HepG2 (cell line): ENCODE measurements around the gene FBXO24. TPM values are rescaled to one million over a fixed set of nuclear protein-coding genes. Genes with fewer than 3 reads are reported as not detected.

Experiments
- EP300 ChIP-seq, 3 experiments: sonication (generic) in 1 of 3; formaldehyde crosslinking in 1 of 3; IDR thresholded peaks; 2 replicates each; pipeline versions ENCODE4 v1.5.1 to v1.6.1; 2011 to 2020; ENCODE audit warnings: low read depth in 2 of 3, low read length in 2 of 3, borderline replicate concordance in 1 of 3, improper control_type of control experiment in 1 of 3, mild to moderate bottlenecking in 1 of 3, missing genetic modification reagents in 1 of 3, moderate library complexity in 1 of 3
- HNRNPL ChIP-seq: fragments of 200-400 bp; formaldehyde crosslinking; IDR thresholded peaks from 2 replicates; pipeline ENCODE4 v1.6.1; 2017; ENCODE audit warnings: mild to moderate bottlenecking, low read depth, low read length
- ISL2 ChIP-seq: sonication (generic); formaldehyde crosslinking; IDR thresholded peaks from 2 replicates; pipeline ENCODE4 v1.5.0; 2020; ENCODE audit warnings: missing genetic modification reagents
- MLLT10 ChIP-seq: sonication (generic); formaldehyde crosslinking; IDR thresholded peaks from 2 replicates; pipeline ENCODE4 v1.4.0; 2020; ENCODE audit warnings: missing genetic modification reagents
- NFRKB ChIP-seq: fragments of 450-650 bp; IDR thresholded peaks from 2 replicates; pipeline ENCODE4 v1.6.1; 2017
- TEAD3 ChIP-seq: optimal IDR thresholded peaks from 2 replicates; pipeline ENCODE3; 2016; ENCODE audit warnings: borderline replicate concordance
- XRCC5 ChIP-seq: fragments of 200-400 bp; formaldehyde crosslinking; optimal IDR thresholded peaks from 2 replicates; pipeline ENCODE3; 2017; ENCODE audit warnings: mild to moderate bottlenecking, low read length
- ZBTB7B ChIP-seq: sonication (generic); formaldehyde crosslinking; IDR thresholded peaks from 2 replicates; pipeline ENCODE4 v1.4.0; 2020; ENCODE audit warnings: missing genetic modification reagents
- ZC3H4 ChIP-seq: sonication (generic); formaldehyde crosslinking; IDR thresholded peaks from 2 replicates; pipeline ENCODE4 v1.4.0; 2020; ENCODE audit warnings: missing genetic modification reagents, borderline replicate concordance
- ZMYM3 ChIP-seq: sonication (generic); formaldehyde crosslinking; IDR thresholded peaks from 2 replicates; pipeline ENCODE4 v1.5.1; 2020; ENCODE audit warnings: mild to moderate bottlenecking, missing genetic modification reagents
- ZNF205 ChIP-seq: IDR thresholded peaks from 2 replicates; pipeline ENCODE4 v1.6.1; 2018; ENCODE audit warnings: missing biosample characterization, missing genetic modification reagents
- ZNF430 ChIP-seq: sonication (generic); formaldehyde crosslinking; IDR thresholded peaks from 2 replicates; pipeline ENCODE4 v1.9.0; 2021; ENCODE audit warnings: mild to moderate bottlenecking, missing genetic modification reagents
- ZNF746 ChIP-seq: sonication (generic); formaldehyde crosslinking; IDR thresholded peaks from 2 replicates; pipeline ENCODE4 v1.8.0; 2022; ENCODE audit warnings: mild to moderate bottlenecking, missing genetic modification reagents
- ZNF891 ChIP-seq: sonication (generic); formaldehyde crosslinking; IDR thresholded peaks from 2 replicates; pipeline ENCODE4 v1.5.0; 2020; ENCODE audit warnings: mild to moderate bottlenecking, missing genetic modification reagents
- polyA plus RNA-seq, 8 experiments: library from polyadenylated mRNA; depleted of rRNA in 3 of 8; stranded (reverse) in 7 of 8; unstranded in 1 of 8; fragments of >200 nt; fragmentation: Illumina TruSeq in 4 of 8; extraction: Trizol in 4 of 8; gene quantifications; 2 replicates each; pipeline versions ENCODE4 v1.2.1 to v1.2.3, GENCODE V29; 2011 to 2016; ENCODE audit warnings: low read depth in 4 of 8, missing spikeins in 1 of 8, mixed read lengths in 1 of 8; ENCODE audit not compliant: insufficient read depth in 1 of 8
- total RNA-seq, 5 experiments: library from RNA; depleted of rRNA; stranded (reverse); fragments of >200 nt; fragmentation: Illumina TruSeq; extraction: Trizol; gene quantifications; 2 replicates each; pipeline ENCODE4 v1.2.3, GENCODE V29; 2016; ENCODE audit warnings: low read depth in 1 of 5
- TF ChIP-seq, protein P1 (sequence below): sonication (generic); formaldehyde crosslinking; IDR thresholded peaks from 2 replicates; pipeline ENCODE4 v1.5.1; 2020; ENCODE audit warnings: missing genetic modification reagents, mild to moderate bottlenecking, borderline replicate concordance
- TF ChIP-seq, protein P2 (sequence below): sonication (generic); formaldehyde crosslinking; IDR thresholded peaks from 2 replicates; pipeline ENCODE4 v1.8.0; 2022; ENCODE audit warnings: mild to moderate bottlenecking, missing genetic modification reagents, moderate library complexity
- TF ChIP-seq, protein P3 (sequence below): sonication (generic); formaldehyde crosslinking; IDR thresholded peaks from 2 replicates; pipeline ENCODE4 v1.4.0; 2020; ENCODE audit warnings: mild to moderate bottlenecking, missing genetic modification reagents
- TF ChIP-seq, protein P4 (sequence below): sonication (generic); formaldehyde crosslinking; conservative IDR thresholded peaks from 2 replicates; pipeline ENCODE4 v1.8.0; 2022; ENCODE audit warnings: missing genetic modification reagents

FBXO24 gene
- total and polyA plus RNA-seq, 2 of the 13 experiments (the other 11 are each of a cell fraction or from before 2014, with no cell fraction given), result 0.20 to 0.55 TPM

DNA sequence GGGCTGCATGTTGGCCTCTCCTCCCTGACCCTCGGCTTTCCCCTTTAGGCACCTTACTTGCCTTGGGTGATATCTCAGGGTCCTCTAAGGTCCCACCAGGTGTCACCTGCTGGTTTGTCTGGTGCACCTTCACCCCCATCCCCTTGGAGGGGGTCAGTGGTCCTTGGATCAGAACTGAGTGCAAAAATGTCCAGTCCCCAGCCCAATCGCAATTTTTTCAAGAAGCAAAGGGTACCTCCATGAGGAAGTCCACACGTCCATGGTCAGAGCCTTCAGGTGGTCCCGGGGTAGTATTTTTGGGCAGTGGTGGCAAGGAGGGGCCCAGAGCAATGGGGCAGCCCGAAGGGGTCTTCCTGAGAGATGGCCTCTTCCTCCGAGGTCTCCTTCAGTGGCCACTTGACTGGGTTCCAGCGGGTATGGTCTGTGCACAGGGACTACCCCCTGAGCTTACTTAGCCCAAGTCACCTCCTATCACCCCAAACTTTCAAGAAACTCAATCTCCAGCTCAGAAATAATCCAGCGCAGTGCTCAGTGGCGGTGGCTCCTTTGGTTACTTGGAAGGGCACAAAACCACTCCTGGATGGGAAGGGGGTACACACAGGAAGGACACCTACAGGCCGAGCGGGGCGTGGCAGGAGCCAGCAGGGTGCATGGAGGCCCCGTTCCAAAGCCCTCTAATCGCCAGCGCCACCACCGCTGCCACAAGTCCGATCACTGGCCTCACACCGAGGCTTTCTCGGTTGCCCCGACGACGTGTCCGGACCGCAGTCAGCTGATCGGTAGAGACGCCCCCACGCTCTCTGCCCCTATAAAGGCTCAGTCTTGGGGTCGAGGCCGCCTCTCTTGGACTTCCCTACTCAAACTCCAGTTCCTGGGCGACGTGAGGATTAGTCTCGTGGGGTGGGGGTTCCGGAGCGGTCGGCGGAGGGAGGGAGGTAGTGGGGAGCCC lies 17.0 kb upstream of the FBXO24 start (continued):
- TF ChIP-seq, protein P1, sequence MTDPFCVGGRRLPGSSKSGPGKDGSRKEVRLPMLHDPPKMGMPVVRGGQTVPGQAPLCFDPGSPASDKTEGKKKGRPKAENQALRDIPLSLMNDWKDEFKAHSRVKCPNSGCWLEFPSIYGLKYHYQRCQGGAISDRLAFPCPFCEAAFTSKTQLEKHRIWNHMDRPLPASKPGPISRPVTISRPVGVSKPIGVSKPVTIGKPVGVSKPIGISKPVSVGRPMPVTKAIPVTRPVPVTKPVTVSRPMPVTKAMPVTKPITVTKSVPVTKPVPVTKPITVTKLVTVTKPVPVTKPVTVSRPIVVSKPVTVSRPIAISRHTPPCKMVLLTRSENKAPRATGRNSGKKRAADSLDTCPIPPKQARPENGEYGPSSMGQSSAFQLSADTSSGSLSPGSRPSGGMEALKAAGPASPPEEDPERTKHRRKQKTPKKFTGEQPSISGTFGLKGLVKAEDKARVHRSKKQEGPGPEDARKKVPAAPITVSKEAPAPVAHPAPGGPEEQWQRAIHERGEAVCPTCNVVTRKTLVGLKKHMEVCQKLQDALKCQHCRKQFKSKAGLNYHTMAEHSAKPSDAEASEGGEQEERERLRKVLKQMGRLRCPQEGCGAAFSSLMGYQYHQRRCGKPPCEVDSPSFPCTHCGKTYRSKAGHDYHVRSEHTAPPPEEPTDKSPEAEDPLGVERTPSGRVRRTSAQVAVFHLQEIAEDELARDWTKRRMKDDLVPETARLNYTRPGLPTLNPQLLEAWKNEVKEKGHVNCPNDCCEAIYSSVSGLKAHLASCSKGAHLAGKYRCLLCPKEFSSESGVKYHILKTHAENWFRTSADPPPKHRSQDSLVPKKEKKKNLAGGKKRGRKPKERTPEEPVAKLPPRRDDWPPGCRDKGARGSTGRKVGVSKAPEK, result no peak; the same call in 1 of the 2 replicates
- TF ChIP-seq, protein P2, sequence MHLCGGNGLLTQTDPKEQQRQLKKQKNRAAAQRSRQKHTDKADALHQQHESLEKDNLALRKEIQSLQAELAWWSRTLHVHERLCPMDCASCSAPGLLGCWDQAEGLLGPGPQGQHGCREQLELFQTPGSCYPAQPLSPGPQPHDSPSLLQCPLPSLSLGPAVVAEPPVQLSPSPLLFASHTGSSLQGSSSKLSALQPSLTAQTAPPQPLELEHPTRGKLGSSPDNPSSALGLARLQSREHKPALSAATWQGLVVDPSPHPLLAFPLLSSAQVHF, result no peak
- TF ChIP-seq TEAD3 (CRISPR knock-in tag) (peak; percentile 26), ZNF205 (0 out of 2 replicates have a peak, but pooled peaks have one; percentile 22), ZNF746 (CRISPR knock-in tag) (peak; percentile 53; the same call in 1 of the 2 replicates), MLLT10 (CRISPR knock-in tag) (no peak), HNRNPL (no peak; the same call in 1 of the 2 replicates), ZMYM3 (CRISPR knock-in tag) (0 out of 2 replicates have a peak, but pooled peaks have one; percentile 8), EP300 (IDR thresholded peaks at IDR 0.05; ENCODE audit: low read depth in 2 of 2, low read length in 2 of 2) (0 out of 4 replicates have a peak, but pooled peaks of 1 of the 2 experiments have one; percentile 30), EP300 (CRISPR knock-in tag; IDR thresholded peaks at IDR 0.05; ENCODE audit: borderline replicate concordance) (no peak), NFRKB (no peak), ZNF430 (CRISPR knock-in tag) (no peak; the same call in none of the 2 replicates), ZC3H4 (CRISPR knock-in tag) (peak; percentile 38; the same call in 1 of the 2 replicates), XRCC5 (peak; percentile 94), ZNF891 (CRISPR knock-in tag) (peak; percentile 10; the same call in 1 of the 2 replicates), ISL2 (CRISPR knock-in tag) (peak; percentile 71), ZBTB7B (CRISPR knock-in tag) (peak; percentile 16; the same call in 1 of the 2 replicates)
- TF ChIP-seq, protein P3, sequence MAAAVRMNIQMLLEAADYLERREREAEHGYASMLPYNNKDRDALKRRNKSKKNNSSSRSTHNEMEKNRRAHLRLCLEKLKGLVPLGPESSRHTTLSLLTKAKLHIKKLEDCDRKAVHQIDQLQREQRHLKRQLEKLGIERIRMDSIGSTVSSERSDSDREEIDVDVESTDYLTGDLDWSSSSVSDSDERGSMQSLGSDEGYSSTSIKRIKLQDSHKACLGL (CRISPR knock-in tag), result no peak
- TF ChIP-seq, protein P4, sequence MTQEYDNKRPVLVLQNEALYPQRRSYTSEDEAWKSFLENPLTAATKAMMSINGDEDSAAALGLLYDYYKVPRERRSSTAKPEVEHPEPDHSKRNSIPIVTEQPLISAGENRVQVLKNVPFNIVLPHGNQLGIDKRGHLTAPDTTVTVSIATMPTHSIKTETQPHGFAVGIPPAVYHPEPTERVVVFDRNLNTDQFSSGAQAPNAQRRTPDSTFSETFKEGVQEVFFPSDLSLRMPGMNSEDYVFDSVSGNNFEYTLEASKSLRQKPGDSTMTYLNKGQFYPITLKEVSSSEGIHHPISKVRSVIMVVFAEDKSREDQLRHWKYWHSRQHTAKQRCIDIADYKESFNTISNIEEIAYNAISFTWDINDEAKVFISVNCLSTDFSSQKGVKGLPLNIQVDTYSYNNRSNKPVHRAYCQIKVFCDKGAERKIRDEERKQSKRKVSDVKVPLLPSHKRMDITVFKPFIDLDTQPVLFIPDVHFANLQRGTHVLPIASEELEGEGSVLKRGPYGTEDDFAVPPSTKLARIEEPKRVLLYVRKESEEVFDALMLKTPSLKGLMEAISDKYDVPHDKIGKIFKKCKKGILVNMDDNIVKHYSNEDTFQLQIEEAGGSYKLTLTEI (CRISPR knock-in tag), result no peak
